GM18861 (cell line): ENCODE measurements around the gene MAP2K7.
"Not testable (repeated sequence)": the region's sequence is repeated elsewhere in the genome, so short reads cannot be mapped to it uniquely, and the experiment has no call there.

Experiments
- ATAC-seq: cut with Tn5 transposase; IDR thresholded peaks from one replicate; pipeline ENCODE4 v1.9.1; 2021; ENCODE audit not compliant: unreplicated experiment

MAP2K7 gene

GRCh38 chr19:7883105-7883504 is 20.6 kb upstream of the MAP2K7 start:
- ATAC-seq = no peak

DNA sequence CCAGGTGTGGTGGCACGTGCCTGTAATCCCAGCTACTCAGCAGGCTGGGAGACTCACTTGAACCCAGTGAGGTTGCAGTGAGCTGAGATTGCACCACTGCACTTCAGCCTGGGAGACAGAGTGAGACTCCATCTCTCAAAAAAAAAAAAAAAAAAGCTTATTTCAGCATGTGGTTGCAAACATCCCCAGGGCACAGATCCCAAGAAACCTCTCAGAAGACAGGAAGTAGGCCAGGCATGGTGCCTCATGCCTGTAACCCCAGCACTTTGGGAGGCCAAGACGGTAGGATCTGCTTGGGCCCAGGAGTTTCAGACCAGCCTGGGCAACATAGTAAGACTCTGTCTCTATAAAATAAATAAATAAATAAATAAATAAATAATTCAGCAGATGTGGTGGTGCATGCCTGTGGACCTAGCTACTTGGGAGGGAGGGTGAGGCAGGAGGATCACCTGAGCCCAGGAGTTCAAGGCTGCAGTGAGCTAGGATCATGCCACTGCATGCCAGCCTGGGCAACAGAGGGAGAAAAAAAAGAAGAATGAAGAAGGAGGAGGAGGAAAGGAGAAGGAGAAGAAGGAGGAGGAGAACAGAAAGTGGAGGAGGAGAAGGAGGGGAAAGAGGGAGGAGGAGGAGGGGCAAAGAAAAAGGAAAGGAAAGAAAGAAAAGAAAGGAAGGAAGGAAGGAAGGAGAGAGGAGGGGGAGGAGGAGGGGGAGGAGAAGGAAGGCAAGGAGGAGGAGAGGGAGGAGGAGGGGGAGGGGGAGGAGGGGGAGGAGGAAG is 19.7 kb upstream of the MAP2K7 start:
- no peak for ATAC-seq

- no peak for ATAC-seq
These were observed 17.9 kb upstream of the MAP2K7 start for GRCh38 chr19:7885818-7886217.

DNA sequence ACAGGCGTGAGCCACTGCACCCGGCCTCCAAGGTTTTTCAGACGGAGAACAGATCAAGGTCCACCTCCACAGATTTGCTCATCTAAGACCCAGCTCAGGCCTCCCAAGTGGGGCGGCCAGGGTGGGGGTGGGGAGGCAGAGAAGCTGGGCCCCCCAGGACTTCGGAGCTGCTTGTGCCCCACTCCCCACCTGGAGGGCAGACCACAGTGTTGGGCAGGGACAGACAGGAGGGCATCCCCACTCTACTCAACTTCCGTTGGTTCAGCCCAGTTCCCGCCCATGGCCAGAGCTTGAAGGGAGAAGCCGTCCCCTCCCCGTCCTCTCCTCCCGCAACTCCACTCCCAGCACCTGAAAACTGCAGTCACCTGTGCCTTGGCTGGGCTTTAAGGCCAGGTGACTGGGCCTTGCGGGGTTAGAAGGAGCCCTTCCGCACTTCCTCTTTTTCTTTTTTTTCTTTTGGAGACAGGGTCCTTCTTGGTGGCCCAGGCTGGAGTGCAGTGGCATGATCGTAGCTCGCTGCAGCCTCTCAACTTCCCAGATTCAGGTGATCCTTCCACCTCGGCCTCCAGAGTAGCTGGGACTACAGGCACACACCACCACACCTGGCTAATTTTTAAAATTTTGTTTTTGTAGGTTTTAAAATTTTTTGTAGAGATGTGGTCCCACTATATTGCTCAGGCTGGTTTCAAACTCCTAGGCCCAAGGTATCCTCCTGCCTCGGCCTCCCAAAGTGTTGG is 16.1 kb upstream of the MAP2K7 start:
- ATAC-seq = no peak

DNA sequence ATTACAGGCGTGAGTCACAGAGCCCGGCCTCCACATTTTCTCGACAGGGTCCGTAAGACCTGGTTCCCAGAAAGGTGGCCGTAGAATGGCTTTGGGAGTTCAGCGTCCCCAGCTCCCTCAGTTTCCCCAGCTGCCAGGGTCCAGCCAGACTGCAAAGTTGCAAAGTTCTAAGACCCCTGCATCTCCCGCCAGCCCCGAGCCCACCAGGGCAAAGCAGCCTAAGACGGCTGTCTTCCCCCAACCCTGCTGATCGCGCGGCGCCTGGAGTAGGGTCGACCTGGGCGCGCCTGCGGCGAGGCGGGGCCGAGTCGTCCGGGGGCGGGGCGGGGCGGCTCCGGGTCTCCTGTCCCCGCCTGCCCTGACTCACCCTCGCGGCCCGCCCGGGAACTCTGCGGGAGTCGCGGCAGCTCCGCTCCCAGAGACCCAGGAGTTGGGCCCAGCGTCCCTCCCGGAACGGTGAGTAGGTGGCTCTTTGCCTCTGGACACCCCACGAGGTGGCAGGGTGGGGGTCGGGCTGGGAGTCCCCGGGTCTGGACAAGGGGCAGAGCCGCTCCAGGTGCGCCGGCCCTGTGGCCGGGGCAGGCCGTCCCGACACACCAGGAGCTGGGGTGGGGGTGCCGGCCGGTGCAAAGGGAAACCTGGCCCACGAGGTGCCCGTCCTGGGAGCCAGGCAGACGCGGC is 15.4 kb upstream of the MAP2K7 start, which contains the start of gene LRRC8E:
Gene LRRC8E, plus strand, starts transcription at position 366 of the 681 bp plus-strand sequence. CDS start 7,094 bp downstream, outside the sequence.
- no peak for ATAC-seq

GRCh38 chr19:7888826-7889217 is 14.9 kb upstream of the MAP2K7 start:
- ATAC-seq = no peak

- ATAC-seq = not testable (repeated sequence)
These were observed 10.1 kb upstream of the MAP2K7 start for GRCh38 chr19:7893362-7894101.

GRCh38 chr19:7894612-7895309 is 8.9 kb upstream of the MAP2K7 start:
- ATAC-seq = no peak

DNA sequence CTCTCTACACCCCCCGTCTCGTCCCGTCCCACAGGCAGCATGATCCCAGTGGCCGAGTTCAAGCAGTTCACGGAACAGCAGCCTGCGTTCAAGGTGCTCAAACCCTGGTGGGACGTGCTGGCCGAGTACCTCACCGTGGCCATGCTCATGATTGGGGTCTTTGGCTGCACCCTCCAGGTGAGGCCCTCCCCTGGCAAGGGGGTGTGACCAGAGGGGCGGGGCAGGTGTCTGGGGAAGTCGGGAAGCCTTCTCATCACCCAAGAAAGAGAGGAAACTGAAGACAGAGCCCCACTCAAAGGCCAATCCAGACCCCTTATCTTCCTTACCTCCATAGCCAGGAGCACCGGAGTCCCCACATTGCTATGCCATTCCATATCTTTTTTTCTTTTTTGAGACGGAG is 8.1 kb upstream of the MAP2K7 start:
- no peak for ATAC-seq

- no peak for ATAC-seq
These were observed 6.4 kb upstream of the MAP2K7 start for GRCh38 chr19:7897292-7897691.

GRCh38 chr19:7898967-7899366 is 4.7 kb upstream of the MAP2K7 start:
- no peak for ATAC-seq

DNA sequence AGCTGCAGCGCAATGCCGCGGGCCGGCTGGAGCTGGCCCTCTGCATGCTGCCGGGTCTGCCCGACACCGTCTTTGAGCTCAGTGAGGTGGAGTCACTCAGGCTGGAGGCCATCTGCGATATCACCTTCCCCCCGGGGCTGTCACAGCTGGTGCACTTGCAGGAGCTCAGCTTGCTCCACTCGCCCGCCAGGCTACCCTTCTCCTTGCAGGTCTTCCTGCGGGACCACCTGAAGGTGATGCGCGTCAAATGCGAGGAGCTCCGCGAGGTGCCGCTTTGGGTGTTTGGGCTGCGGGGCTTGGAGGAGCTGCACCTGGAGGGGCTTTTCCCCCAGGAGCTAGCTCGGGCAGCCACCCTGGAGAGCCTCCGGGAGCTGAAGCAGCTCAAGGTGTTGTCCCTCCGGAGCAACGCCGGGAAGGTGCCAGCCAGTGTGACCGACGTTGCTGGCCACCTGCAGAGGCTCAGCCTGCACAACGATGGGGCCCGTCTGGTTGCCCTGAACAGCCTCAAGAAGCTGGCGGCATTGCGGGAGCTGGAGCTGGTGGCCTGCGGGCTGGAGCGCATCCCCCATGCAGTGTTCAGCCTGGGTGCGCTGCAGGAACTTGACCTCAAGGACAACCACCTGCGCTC is 3.8 kb upstream of the MAP2K7 start:
- ATAC-seq = no peak

GRCh38 chr19:7900401-7900870 is 3.2 kb upstream of the MAP2K7 start:
- ATAC-seq = no peak

- no peak for ATAC-seq
These were observed 2.7 kb upstream of the MAP2K7 start for GRCh38 chr19:7900931-7901330.

DNA sequence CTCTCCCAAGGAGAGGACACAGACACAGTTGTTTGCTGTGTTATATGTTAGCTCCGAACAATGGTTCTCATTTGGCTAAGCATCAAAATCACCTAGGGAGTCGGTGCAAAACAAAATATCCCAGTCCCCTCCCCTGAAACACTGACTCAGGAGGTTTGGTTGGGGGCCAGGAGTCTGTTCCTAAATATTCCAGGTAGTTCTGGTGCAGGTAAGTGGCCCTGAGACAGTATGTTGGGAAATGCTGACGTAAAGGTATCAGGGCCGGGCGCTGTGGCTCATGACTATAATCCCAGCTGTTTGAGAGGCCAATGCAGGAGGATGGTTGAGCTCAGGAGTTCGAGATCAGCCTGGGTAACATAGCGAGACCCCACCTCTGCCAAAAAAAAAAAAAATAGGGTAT is 2.3 kb upstream of the MAP2K7 start:
- ATAC-seq = no peak

DNA sequence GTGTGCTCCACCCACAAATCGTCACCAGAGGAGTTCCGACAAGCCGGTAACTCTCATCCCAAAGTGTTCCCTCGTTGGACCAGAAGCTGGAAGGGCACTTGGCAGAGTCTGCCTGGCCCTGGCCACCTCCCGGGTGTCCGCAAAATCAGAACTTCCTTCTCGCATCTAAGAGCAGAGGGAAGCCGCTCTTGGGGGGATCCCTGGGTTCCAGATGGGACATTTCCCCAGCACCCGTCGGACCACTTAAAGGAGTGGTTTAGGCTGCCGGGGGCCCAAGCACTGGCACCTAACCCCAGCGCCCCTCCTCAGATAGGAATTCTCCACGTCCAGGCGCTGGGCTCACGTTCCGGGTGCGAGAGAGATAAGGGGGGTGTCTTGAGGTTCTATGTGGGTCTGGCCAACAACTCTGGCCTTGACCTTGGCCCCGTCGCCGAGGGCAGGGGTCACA is 857 bp upstream of the MAP2K7 start:
- no peak for ATAC-seq

GRCh38 chr19:7904074-7905020 is 670 bp downstream of the MAP2K7 start:
- peak; percentile 9 for ATAC-seq

DNA sequence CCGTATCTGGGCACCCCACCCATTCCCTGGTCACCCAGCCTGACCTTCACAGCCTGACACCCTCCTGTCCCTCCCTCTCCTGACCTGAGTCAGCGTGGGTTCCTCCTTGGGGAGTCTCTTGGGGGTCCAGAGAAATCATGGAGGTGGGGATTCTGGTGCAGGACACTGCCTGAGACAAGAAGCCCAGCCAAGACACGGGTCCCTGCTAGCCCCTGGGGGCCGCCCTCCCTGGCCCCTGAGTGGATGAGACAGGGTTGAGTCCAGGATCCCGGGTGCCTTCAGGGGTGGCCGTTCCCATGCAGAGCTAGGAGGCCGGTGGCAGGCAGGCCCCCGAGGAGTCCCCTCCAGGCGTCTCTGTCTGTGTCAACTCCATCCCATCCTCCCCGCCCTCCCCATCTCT is 1.6 kb downstream of the MAP2K7 start:
- ATAC-seq = no peak

- ATAC-seq = no peak
These were observed 2.2 kb downstream of the MAP2K7 start for GRCh38 chr19:7905859-7906258.
